Limb (tissue), 2 donors: ENCODE results near the gene MYLK3.

Experiments
- DNase-seq, 2 donors: peaks; one replicate each; pipeline ENCODE4 v3.0.0-alpha.2; 2016; ENCODE audit errors: extremely low spot score in 2 of 2

The MYLK3 gene

DNA sequence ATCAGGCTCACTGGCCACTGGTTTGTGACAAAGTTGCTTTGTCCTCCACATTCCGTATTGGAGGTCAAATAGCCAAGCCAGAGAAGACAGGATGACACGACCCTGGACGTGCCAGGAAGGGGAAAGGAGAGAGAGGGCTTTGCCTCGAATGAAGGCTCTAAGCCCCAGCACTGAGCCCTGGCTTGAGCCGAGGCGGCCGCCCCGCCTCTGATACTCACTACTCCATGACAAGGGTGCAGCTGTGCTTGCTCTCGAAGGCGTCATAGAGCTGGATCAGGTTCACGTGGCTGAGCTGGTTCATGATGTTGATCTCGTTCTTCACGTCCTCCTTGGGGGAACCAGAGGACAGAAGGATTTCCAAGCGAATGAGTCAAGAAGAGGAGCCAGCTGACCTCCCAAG is 19.3 kb downstream of the MYLK3 start:
- no peak for DNase-seq

DNA sequence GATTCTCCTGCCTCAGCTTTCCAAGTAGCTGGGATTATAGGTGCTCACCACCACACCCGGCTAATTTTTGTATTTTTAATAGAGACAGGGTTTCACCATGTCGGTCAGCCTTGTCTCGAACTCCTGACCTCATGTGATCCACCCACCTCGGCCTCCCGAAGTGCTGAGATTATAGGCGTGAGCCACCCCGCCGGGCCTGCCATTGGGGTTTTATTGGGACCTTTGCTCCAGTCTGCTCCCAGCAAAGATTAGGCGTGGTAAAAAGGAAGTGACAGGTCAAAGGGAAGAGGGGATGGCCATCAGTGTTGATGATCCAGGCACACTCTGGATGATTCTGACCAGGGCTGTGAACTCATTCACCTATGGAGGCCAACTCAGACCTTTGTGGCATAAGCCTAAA is 20.5 kb downstream of the MYLK3 start:
- no peak for DNase-seq

DNA sequence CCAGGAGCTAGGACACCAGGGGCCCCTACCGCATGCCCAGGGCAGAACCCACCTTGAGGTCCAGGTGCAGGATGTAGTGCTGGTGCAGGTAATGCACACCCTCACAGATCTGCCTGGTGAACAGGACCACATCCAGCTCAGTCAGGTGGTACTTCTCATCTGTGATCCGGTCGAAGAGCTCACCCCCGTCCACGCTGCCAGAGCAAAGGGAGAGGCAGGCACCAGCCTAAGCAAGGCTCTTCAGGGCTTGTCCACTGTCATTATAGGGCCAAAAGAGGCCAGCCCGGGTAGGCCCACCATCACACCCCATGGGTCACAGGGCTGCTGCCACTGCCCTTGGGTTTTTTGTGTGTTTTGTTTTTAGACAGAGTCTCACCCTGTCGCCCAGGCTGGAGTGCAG is 21.0 kb downstream of the MYLK3 start:
- DNase-seq: no peak

DNA sequence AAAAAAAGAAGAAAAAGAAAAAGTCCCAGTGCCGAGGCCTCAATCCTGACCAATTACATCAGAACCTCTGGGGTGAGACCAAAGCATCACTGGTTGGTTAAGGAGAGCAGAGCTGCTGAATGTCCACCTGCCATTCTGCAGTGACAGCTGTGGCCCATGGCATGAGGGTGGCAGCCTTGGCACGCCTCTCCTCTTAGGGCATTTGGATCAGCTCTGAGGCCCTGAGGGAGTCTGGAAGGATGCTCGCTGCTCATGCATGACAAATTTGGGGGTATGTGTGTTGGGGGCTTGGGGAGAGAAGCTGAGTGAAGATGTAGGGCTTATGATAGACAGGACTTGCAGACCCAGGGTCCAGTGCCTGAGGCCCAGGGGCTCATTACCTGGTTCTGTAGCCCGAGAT is 26.3 kb downstream of the MYLK3 start:
- no peak for DNase-seq

DNA sequence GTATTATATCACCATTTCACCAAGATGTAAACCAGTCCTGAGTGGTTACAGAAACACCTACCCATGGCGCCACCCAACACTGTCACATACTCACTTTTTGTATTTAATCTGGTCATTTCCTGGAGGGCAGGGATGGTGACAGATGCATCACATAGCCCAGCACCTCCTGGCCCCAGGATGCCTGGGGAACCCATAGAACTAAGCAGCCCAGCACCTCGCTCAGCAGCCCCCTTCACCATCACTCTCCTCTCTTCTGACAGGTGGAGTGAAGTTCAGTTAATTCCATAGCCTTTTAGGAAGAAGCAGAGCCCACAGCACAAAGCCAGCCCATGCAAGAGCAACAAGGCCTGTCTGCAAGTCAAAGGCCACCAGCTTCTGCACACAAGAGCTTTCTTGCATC is 27.5 kb downstream of the MYLK3 start:
- no peak for DNase-seq

DNA sequence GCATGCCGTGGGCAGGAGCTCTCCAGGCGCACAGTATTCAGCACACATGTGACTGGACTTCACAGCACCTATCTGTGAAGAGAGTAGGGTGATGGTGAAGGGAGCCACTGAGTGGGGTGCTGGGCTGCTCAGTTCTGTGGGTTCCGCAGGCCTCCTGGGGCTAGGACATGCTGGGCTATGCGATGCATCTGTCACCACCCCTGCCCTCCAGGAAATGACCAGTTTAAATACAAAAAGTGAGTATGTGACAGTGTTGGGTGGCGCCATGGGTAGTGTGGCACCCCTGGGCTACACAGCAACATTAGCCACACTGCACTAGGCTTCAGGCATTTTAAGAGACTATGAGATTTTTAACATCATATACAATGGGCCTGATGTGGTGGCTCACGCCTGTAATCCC is 28.6 kb downstream of the MYLK3 start:
- no peak for DNase-seq

DNA sequence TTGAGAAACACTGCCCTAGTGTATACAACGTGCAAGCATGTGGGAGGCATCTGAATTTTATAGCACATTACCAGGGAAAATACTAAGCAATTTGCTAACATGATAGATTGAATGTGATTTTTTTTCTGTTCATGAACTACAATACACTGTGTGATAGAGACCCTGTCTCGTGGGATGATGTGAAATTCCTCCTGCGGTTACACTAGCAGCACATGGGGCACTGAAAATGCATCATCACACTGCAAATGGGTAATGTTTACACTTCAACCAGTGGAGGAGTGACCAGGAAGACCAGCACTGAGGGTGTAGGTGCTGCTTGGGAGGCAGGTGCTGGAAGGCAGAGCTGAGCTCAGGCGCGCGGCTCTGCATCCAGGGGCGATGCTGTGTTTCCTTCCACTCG is 29.9 kb downstream of the MYLK3 start:
- no peak for DNase-seq

DNA sequence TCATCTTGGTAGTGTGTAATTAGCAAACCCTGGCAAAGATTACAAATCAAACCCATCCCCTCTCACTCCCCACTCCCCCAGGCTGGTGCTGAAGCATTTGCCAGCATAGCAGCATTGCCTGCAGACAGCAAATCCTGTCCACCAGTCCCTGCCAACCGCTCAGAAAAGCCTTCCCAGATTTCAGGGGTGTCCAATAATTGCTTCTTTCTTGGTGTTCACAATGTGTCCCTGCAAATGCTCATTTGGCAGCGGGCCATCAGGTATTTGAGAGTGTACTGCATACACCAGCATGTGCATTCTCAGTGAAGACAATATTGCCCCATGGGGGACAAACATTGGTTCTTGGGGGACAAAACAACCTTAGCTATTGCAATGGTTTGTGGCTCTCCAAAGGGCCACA is 30.5 kb downstream of the MYLK3 start:
- no peak for DNase-seq

DNA sequence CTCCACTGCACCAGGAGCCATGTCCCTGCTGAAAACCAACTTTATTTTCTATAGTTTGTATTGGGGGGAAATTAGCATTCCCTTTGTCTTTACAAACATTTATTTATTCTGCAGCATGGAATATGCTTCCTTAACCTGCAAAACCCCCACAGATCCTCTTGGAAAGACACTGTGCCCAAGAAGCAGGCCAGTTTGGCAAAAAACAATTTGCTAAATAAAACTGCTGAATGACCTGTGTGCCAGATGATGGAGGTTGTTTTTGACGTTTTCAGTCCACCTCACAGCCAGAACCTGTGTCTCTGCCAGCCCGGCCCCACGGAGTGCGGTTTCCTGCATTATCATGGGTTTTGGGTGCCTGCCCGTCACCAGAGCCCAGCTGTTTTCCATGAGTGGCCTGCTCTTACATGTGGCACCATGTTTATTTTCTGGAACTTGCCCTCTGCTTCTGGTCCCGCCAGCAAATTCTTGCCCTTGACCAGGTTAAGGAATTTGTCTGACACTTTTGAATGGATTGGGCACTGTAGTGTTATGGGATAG is 32.3 kb downstream of the MYLK3 start:
- no peak for DNase-seq

DNA sequence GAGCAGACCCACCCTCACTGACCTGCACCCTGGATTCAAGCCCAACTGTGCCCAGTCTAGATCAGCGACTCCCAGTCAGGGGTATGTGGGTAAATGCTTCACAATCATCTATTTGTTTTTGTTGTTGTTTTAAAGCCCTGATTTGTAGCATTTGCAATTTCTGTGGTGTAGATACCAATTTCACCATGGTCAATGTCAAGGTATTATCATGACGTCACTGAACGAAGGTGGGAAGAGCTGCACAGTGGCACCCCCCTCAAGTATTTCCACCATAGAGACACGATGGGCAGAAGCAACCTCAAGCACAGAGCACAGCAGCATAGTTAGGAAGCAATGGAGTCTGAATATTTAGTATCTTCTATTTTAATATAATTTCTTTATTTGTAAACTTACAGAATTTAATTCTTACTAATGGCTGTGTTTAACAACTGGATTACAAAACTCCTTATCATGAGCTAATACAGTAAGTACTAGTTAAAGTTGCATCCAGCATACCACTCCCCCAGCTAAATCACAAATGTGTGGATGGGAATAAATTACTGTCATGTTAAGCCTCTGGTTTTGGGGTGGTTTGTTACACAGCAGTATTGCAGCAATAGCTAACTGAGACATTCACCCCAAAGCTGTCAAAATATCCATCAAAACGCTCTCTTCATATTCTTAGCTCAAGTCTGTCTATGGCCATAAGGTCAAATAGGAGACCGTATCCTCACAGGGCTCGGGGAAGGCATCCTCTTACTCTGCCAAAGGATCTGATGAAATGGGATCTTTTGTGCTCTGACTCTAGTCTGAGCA is 33.1 kb downstream of the MYLK3 start:
- no peak for DNase-seq

DNA sequence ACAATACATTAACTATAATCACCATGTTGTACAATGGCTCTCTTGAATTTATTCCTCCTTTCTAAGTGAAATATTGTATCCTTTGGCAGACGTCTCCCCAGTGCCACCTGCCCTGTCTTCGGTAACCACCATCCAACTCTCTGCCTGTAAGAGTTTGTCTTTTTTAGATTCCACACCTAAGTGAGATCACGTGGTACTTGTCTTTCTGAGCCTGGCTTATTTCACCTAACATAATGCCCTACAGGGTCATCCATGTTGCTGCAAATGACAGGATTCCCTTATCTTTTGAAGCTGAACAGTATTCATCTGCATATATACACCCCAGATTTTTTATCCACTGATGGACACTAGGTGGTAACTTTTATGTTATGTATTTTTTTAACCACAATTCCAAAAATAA is 34.5 kb downstream of the MYLK3 start:
- DNase-seq: no peak

DNA sequence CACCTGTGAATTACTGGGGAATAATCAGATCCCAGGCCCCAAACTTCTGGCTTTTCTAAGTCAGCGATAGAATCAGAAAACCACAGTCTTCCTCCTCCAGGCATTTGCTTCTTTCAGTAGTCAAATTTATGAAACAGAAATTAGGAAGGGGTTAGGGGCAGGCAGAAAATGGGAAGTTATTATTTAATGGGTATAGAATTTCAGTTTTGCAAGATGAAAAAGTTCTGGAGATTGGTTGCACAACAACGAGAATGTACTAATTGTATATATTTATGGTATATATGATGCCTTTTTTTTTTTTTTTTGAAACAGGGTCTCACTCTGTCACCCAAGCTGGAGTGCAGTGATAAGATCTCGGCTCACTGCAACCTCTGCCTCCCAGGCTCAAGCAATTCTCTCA is 35.2 kb downstream of the MYLK3 start:
- DNase-seq: no peak

DNA sequence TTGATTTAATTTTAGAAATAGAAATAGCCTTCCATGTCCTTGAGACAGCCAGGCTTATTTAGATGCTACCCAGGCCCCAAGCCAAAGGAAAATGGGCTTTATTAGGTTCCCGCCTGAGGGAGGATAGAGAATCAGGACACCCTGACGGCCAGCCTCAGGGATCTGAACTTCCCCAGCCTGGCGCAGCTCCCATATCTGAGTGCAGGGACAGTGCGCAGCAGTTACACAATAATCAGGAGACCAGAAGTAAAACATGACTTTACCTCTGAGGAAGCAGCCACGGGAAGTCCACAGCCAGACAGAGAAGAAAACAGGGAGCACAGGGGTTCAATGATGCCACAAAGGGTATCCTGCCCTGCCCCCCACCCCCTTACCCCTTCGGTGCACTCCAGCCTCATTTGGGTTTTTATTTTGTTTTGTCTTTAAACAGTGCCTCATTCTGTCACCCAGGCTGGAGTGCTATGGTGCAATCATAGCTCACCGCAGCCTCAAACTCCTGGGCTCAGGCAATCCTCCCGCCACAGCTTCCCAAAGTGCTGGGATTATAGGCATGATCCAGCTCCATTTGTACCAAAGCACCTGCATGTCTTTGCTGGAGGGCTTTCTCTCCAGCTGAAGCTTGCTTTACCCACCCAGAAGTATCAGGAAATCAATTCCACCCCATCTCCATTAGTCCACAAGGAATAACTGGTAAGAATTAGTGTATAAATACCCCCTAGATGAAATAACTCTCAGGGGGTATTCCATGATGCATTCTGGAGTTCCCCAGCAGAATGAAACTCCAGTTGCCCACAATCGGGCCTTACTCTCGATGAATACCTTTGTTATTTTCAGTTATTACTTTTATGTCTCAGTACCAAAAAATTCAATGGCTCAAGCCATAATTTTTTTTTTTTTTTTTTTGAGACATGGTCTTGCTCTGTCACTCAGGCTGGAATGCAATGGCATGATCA is 36.8 kb downstream of the MYLK3 start:
- no peak for DNase-seq

DNA sequence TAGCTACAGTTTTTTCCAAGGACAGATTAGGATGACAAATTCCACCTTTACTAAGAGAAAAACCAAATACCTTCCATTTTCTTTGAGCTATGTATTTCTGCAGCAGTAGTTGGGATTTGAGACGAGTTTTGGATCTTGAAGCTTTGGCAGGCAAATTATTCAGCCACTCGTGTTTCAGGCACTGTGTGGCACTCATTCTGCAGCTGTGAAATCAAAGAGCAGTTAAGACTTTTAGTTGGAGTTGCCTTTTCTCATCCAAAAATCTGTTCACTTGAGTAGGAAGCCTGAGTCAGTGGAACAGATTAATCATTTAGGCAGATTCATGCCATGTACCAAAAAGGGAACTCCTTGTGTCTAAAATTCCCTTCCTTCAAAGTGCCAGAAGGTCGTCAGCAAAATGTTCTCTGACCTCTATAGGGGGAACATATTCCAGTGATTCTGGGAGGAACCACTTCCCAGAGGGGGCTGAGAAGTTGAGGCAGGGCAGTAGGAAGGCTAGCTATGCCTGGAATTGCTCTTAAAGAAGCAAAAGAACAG is 38.6 kb downstream of the MYLK3 start:
- no peak for DNase-seq

DNA sequence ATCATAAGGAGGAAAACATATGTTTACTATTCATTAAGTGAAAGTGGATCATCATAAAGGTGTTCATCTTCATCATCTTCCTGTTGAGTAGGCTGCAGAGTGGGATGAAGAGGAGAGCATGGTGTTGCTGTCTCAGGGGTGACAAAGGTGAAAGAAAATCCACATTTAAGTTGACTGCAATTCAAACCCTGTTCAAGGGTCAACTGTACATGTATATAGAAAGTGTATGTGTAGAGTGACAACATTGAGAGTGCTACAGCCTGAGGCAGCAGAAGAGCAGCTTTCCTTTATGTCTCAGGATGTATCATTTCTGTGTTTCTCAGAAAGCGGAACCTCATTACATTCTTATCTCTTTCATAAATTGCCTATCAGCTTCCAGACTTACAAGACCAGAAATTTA is 41.5 kb downstream of the MYLK3 start:
- no peak for DNase-seq

DNA sequence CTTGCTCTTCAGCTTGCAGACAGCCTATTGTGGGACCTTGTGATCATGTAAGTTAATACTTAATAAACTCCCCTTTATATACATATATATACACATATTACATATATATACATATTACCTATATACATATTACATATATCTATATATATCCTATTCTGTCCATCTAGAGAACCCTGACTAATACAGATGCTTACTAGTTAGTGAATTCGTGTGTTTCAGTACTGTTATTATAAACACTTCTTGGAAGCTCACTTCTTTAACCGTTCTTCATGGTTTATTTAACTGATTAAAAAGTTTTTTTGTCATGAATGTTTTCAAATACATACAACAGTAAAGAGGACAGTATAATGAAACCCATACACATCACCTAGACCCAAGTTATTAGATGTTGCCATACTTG is 46.1 kb downstream of the MYLK3 start:
- DNase-seq: no peak

DNA sequence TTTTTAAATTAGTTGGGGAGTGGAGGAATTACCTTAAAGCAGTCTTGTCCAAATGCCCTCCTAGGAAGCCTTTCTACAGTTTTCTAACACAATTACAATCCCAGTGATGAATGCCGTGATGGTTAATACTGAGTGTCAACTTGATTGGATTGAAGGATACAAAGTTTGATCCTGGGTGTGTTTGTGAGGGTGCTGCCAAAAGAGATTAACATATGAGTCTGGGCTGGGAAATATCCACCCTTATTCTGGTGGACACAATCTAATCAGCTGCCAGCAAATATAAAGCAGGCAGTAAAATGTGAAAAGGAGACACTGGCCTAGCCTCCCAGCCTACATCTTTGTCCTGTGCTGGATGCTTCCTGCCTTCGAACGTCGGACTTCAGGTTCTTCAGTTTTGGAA is 46.5 kb downstream of the MYLK3 start:
- DNase-seq: no peak

DNA sequence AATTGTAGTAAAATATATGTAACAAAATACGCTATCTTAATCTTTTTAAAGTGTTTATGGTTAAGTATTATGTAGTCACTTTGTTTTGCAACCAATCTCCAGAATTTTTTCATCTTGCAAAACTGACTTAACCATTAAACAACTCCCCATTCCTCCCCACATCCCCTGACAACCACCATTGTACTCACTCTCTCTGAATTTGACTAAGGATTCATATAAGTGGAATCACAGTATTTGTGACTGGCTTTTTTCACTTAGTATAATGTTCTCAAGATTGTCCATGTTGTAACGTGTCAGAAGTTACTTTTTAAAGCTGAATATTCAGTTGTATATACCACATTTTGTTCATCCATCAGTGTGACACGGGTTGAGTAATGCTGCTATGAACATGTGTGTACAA is 48.1 kb downstream of the MYLK3 start:
- no peak for DNase-seq

DNA sequence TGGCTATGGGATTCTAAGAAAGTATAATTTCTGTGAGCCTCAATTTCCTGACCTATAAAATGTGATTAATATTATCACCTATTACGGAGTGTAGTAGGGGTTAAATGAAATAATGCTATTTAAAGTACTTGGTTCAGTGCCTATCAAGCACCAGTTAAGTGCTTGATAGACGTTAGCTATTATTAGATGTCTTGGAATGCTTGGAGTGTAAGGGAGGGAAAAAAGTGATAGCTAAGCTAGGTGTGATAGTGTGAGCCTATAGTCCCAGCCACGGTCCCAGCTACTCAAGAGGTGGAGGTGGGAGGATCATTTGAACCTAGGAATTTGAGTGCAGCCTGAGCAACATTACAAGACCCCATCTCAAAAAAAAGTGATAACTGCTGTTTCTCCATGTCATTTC is 51.2 kb downstream of the MYLK3 start:
- no peak for DNase-seq

DNA sequence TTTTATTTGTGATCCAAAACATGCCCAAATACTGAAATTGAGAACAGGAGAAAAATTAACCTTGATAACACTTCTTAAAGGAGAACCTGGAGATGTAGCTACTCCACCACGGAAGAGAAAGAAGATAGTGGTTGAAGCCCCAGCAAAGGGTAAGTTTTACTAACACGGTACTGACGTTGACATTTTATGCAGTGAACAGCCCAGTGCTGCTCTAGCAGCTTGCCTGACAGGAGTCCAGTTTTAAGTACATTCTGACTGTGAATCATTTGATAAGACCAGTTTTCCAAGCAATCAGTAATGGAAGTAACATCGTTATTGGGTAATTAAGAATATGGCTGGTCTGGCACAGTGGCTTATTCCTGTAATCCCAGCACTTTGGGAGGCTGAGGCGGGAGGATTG is 52.2 kb downstream of the MYLK3 start:
- no peak for DNase-seq

DNA sequence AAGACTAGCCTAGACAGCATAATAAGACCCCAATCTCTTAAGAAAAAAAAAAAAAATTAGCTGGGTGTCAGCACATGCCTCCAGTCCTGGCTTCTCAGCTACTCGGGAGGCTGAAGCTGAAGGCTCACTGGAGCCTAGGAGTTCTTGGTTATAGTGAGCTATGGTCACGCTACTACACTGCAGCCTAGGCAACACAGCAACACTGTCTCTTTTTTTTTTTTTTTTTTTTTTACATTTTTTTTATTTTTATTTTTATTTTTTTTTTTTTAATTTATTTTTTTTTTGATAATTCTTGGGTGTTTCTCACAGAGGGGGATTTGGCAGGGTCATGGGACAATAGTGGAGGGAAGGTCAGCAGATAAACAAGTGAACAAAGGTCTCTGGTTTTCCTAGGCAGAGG is 54.5 kb downstream of the MYLK3 start:
- DNase-seq: no peak

DNA sequence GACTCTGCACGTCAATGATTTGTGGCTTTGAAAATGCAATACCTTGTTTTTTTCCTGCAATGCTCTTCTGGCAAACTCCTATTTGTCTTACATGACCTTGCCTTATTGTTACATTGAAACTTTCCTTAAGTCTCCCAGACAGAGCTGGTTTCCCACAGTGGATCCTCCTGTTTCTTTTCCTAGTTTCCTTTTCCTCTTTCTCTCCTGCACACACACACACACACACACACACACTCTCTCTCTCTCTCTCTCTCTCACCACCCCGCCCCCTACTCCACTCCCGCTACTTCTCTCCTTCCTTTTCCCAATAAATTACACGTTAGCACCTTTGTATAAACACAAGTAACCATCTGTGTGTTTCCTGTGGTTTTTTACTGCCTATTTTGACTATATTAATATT is 56.4 kb downstream of the MYLK3 start:
- no peak for DNase-seq
